Endodermal cell (in vitro differentiated cells): ENCODE measurements around the gene WDR87. TPM values are rescaled to one million over a fixed set of nuclear protein-coding genes. Genes with fewer than 3 reads are reported as not detected.

Source experiments
- DNase-seq: peaks from one replicate; pipeline ENCODE4 v3.0.0-alpha.2; 2017
- H3K27ac ChIP-seq: 2 replicates; pipeline ENCODE4 v1.5.1; 2013; ENCODE audit warnings: mild to moderate bottlenecking, low read depth, low read length, moderate library complexity
- H3K27me3 ChIP-seq: 2 replicates; pipeline ENCODE4 v1.6.1; 2013; ENCODE audit warnings: mild to moderate bottlenecking, low read length, moderate library complexity; ENCODE audit not compliant: insufficient read depth, control insufficient read depth, poor library complexity, severe bottlenecking
- H3K36me3 ChIP-seq: 2 replicates; pipeline ENCODE4 v1.7.0; 2013; ENCODE audit warnings: mild to moderate bottlenecking, low read length, moderate library complexity; ENCODE audit not compliant: control insufficient read depth, insufficient read depth
- H3K4me1 ChIP-seq: one replicate; pipeline ENCODE4 v1.7.0; 2013; ENCODE audit warnings: low read length; ENCODE audit not compliant: control insufficient read depth, insufficient read depth
- H3K4me3 ChIP-seq: 2 replicates; pipeline ENCODE4 v1.5.1; 2013; ENCODE audit warnings: mild to moderate bottlenecking, low read length, moderate library complexity
- H3K9ac ChIP-seq: 2 replicates; pipeline ENCODE4 v1.6.1; 2013; ENCODE audit warnings: mild to moderate bottlenecking, low read length, moderate library complexity; ENCODE audit not compliant: poor library complexity, severe bottlenecking; ENCODE audit errors: extremely low read depth
- H3K9me3 ChIP-seq: 2 replicates; pipeline ENCODE4 v1.6.1; 2013; ENCODE audit warnings: mild to moderate bottlenecking, low read length, moderate library complexity; ENCODE audit not compliant: control insufficient read depth
- H3K27ac Mint-ChIP-seq: 2 replicates; pipeline ENCODE4 v1.8.0; 2020; ENCODE audit warnings: mixed read lengths
- H3K27me3 Mint-ChIP-seq: 2 replicates; pipeline ENCODE4 v1.8.0; 2021; ENCODE audit warnings: mild to moderate bottlenecking, mixed read lengths; ENCODE audit not compliant: insufficient read depth
- H3K36me3 Mint-ChIP-seq: 2 replicates; pipeline ENCODE4 v1.8.0; 2020; ENCODE audit warnings: low read depth, mixed read lengths
- H3K4me1 Mint-ChIP-seq: 2 replicates; pipeline ENCODE4 v1.8.0; 2020; ENCODE audit warnings: mixed read lengths
- H3K4me3 Mint-ChIP-seq: 2 replicates; pipeline ENCODE4 v1.8.0; 2020; ENCODE audit warnings: mild to moderate bottlenecking, moderate library complexity, mixed read lengths
- H3K9me3 Mint-ChIP-seq: 2 replicates; pipeline ENCODE4 v1.8.0; 2020; ENCODE audit warnings: mild to moderate bottlenecking, mixed read lengths
- CTCF ChIP-seq: fragments of 200-600 bp; sonication (generic); conservative IDR thresholded peaks from 2 replicates; pipeline ENCODE4 v1.5.0; 2021; ENCODE audit warnings: antibody characterized with exemption, mild to moderate bottlenecking
- WGBS, 2 experiments: methylation state at CpG; one replicate each; pipeline versions ENCODE4 v1.1.5 to v1.1.7; 2013; ENCODE audit warnings: missing lambda C conversion rate in 2 of 2, mixed read lengths in 1 of 2; ENCODE audit not compliant: insufficient coverage in 1 of 2, insufficient read length in 1 of 2; 5-methylcytosine and 5-hydroxymethylcytosine counted together
- total RNA-seq, 2 donors: library from RNA; stranded (reverse); fragmentation: NEBNext Ultra II Directional in 1 of 2; extraction: Animal tissue kit (Norgen Biotek cat#: 25700) in 1 of 2; gene quantifications; 2 replicates in 1 of 2; 3 replicates in 1 of 2; pipeline ENCODE4 v1.2.1, GENCODE V29; 2021

Gene WDR87
- total RNA-seq, 2 donors from 2014 or later, result not detected

- H3K9ac ChIP-seq, result no peak overlapping the region
- peak; percentile 94 for TF ChIP-seq CTCF
- no peak overlapping the region for H3K4me3 ChIP-seq
- H3K36me3 ChIP-seq, result no peaks in the 10 kb centered on the region
- peak; percentile 95 for DNase-seq
- no peaks in the 10 kb centered on the region for H3K27me3 Mint-ChIP-seq
- H3K9me3 ChIP-seq, result no peaks in the 10 kb centered on the region
- 1% methylated on average over 4 of the region's 4 CpGs; no CpG with 5 or more reads in 1 of the 2 experiments for WGBS, 2 experiments
- peaks cover 13% of the 10 kb centered on the region for H3K4me1 Mint-ChIP-seq
- no peaks in the 10 kb centered on the region for H3K36me3 Mint-ChIP-seq
- peaks cover 4% of the 10 kb centered on the region for H3K4me1 ChIP-seq
- H3K27me3 ChIP-seq, result no peaks in the 10 kb centered on the region
- H3K9me3 Mint-ChIP-seq, result no peaks in the 10 kb centered on the region
- no peak overlapping the region for H3K27ac Mint-ChIP-seq
- H3K4me3 Mint-ChIP-seq, result no peak overlapping the region
- H3K27ac ChIP-seq, result no peak overlapping the region
Measured at GRCh38 chr19:37902668-37903067, 3.7 kb downstream of the WDR87 start.

GRCh38 chr19:37899966-37900365 lies 6.4 kb downstream of the WDR87 start:
- Histone ChIP-seq H3K9me3 (no peaks in the 10 kb centered on the region), H3K36me3 (no peaks in the 10 kb centered on the region), H3K27ac (no peak overlapping the region), H3K9ac (no peak overlapping the region), H3K27me3 (no peaks in the 10 kb centered on the region), H3K4me1 (no peaks in the 10 kb centered on the region), H3K4me3 (no peak overlapping the region)
- Mint-ChIP-seq H3K4me1 (peaks cover 7% of the 10 kb centered on the region), H3K27me3 (peaks cover 2% of the 10 kb centered on the region), H3K36me3 (no peaks in the 10 kb centered on the region), H3K9me3 (no peaks in the 10 kb centered on the region), H3K4me3 (no peak overlapping the region), H3K27ac (no peak overlapping the region)
- no peak for TF ChIP-seq CTCF
- DNase-seq, result no peak
- 100% methylated on average over 2 of the region's 2 CpGs for WGBS, 2 experiments

DNA sequence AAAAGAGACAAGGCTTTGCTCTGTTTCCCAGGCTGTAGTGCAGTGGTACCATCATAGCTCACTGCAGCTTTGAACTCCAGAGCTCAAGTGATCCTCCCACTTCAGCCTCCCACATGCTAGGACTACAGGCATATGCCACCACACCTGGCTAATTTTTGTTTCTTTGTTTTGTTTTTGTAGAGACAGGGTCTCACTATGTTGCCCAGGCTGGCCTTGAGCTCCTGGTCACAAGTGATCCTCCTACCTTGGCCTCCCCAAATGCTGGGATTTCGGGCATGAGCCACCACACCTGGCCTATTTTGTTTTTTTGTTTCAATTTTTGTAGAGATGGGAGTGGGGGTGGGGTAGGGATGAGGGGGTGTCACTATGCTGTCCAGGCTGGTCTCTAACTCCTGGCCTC lies 6.9 kb downstream of the WDR87 start:
- no peak for DNase-seq
- H3K4me1 ChIP-seq, result no peaks in the 10 kb centered on the region
- no peak overlapping the region for H3K27ac ChIP-seq
- H3K9me3 ChIP-seq, result no peaks in the 10 kb centered on the region
- H3K4me3 Mint-ChIP-seq, result no peak overlapping the region
- no peak overlapping the region for H3K4me3 ChIP-seq
- H3K27ac Mint-ChIP-seq, result no peak overlapping the region
- H3K9me3 Mint-ChIP-seq, result no peaks in the 10 kb centered on the region
- H3K27me3 ChIP-seq, result no peaks in the 10 kb centered on the region
- H3K36me3 Mint-ChIP-seq, result no peaks in the 10 kb centered on the region
- H3K36me3 ChIP-seq, result no peaks in the 10 kb centered on the region
- no peak overlapping the region for H3K9ac ChIP-seq
- 84% methylated on average over 1 of the region's 1 CpG; no CpG with 5 or more reads in 1 of the 2 experiments for WGBS, 2 experiments
- H3K4me1 Mint-ChIP-seq, result peaks cover 7% of the 10 kb centered on the region
- TF ChIP-seq CTCF, result no peak
- peaks cover 2% of the 10 kb centered on the region for H3K27me3 Mint-ChIP-seq
